Prostate gland (tissue), 2 donors: Measurements from ENCODE around the gene MTCL3.

Source experiments
- POLR2A ChIP-seq: fragments of 450-650 bp; IDR thresholded peaks from one replicate; pipeline ENCODE4 v1.6.1; 2016; ENCODE audit warnings: antibody characterized with exemption, mild to moderate bottlenecking
- POLR2AphosphoS5 ChIP-seq: sonication (generic); formaldehyde crosslinking; IDR thresholded peaks from one replicate; pipeline ENCODE4 v1.6.1; 2017; ENCODE audit warnings: antibody characterized with exemption
- TF ChIP-seq, protein P1 (sequence below), 4 experiments: fragments of 200-600 bp in 2 of 4; fragments of 450-650 bp in 2 of 4; sonication (generic) in 2 of 4; IDR thresholded peaks; 1 replicate in 3 of 4; 2 replicates in 1 of 4; pipeline ENCODE4 v1.5.1; 2016 to 2019; ENCODE audit warnings: antibody characterized with exemption in 4 of 4, mild to moderate bottlenecking in 2 of 4, moderate library complexity in 2 of 4

DNA sequence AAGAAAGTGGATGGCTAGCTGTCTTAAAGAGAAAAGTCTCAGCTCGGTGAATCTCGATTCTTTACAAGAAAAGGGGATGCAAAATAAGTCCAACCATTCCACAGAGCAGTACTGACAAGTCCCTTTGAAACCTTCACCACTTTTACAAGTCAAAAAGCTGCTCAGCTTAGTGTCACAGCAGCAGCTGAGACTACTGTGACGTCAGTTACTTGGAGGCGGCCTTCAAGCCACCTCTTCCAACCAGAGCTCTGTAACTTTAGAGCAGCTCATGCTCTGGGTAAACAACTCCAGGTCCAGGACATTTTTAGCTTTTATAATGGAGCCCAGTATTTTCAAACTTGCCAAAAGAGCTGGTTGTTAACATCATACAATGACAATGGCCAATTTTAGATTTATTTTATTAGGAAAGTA is 59.9 kb downstream of the MTCL3 start, which contains the start of gene KIAA0408:
- TF ChIP-seq, protein P1, sequence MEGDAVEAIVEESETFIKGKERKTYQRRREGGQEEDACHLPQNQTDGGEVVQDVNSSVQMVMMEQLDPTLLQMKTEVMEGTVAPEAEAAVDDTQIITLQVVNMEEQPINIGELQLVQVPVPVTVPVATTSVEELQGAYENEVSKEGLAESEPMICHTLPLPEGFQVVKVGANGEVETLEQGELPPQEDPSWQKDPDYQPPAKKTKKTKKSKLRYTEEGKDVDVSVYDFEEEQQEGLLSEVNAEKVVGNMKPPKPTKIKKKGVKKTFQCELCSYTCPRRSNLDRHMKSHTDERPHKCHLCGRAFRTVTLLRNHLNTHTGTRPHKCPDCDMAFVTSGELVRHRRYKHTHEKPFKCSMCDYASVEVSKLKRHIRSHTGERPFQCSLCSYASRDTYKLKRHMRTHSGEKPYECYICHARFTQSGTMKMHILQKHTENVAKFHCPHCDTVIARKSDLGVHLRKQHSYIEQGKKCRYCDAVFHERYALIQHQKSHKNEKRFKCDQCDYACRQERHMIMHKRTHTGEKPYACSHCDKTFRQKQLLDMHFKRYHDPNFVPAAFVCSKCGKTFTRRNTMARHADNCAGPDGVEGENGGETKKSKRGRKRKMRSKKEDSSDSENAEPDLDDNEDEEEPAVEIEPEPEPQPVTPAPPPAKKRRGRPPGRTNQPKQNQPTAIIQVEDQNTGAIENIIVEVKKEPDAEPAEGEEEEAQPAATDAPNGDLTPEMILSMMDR (IDR thresholded peaks at IDR 0.05) = no peak
- no peak for TF ChIP-seq POLR2A
- peak; percentile 92 for TF ChIP-seq POLR2AphosphoS5
